Measurements from ENCODE around the gene KY. TPM values are rescaled to one million over a fixed set of nuclear protein-coding genes. Genes with fewer than 3 reads are reported as not detected.

The KY gene
- total and polyA plus RNA-seq, 2 experiments from 2014 or later = not detected

- TF ChIP-seq, protein P1, sequence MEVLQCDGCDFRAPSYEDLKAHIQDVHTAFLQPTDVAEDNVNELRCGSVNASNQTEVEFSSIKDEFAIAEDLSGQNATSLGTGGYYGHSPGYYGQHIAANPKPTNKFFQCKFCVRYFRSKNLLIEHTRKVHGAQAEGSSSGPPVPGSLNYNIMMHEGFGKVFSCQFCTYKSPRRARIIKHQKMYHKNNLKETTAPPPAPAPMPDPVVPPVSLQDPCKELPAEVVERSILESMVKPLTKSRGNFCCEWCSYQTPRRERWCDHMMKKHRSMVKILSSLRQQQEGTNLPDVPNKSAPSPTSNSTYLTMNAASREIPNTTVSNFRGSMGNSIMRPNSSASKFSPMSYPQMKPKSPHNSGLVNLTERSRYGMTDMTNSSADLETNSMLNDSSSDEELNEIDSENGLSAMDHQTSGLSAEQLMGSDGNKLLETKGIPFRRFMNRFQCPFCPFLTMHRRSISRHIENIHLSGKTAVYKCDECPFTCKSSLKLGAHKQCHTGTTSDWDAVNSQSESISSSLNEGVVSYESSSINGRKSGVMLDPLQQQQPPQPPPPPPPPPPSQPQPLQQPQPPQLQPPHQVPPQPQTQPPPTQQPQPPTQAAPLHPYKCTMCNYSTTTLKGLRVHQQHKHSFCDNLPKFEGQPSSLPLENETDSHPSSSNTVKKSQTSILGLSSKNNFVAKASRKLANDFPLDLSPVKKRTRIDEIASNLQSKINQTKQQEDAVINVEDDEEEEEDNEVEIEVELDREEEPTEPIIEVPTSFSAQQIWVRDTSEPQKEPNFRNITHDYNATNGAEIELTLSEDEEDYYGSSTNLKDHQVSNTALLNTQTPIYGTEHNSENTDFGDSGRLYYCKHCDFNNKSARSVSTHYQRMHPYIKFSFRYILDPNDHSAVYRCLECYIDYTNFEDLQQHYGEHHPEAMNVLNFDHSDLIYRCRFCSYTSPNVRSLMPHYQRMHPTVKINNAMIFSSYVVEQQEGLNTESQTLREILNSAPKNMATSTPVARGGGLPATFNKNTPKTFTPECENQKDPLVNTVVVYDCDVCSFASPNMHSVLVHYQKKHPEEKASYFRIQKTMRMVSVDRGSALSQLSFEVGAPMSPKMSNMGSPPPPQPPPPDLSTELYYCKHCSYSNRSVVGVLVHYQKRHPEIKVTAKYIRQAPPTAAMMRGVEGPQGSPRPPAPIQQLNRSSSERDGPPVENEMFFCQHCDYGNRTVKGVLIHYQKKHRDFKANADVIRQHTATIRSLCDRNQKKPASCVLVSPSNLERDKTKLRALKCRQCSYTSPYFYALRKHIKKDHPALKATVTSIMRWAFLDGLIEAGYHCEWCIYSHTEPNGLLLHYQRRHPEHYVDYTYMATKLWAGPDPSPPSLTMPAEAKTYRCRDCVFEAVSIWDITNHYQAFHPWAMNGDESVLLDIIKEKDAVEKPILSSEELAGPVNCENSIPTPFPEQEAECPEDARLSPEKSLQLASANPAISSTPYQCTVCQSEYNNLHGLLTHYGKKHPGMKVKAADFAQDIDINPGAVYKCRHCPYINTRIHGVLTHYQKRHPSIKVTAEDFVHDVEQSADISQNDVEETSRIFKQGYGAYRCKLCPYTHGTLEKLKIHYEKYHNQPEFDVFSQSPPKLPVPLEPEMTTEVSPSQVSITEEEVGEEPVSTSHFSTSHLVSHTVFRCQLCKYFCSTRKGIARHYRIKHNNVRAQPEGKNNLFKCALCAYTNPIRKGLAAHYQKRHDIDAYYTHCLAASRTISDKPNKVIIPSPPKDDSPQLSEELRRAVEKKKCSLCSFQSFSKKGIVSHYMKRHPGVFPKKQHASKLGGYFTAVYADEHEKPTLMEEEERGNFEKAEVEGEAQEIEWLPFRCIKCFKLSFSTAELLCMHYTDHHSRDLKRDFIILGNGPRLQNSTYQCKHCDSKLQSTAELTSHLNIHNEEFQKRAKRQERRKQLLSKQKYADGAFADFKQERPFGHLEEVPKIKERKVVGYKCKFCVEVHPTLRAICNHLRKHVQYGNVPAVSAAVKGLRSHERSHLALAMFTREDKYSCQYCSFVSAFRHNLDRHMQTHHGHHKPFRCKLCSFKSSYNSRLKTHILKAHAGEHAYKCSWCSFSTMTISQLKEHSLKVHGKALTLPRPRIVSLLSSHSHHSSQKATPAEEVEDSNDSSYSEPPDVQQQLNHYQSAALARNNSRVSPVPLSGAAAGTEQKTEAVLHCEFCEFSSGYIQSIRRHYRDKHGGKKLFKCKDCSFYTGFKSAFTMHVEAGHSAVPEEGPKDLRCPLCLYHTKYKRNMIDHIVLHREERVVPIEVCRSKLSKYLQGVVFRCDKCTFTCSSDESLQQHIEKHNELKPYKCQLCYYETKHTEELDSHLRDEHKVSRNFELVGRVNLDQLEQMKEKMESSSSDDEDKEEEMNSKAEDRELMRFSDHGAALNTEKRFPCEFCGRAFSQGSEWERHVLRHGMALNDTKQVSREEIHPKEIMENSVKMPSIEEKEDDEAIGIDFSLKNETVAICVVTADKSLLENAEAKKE (CRISPR knock-in tag; IDR thresholded peaks at IDR 0.05) = no peak
- TF ChIP-seq, protein P2, sequence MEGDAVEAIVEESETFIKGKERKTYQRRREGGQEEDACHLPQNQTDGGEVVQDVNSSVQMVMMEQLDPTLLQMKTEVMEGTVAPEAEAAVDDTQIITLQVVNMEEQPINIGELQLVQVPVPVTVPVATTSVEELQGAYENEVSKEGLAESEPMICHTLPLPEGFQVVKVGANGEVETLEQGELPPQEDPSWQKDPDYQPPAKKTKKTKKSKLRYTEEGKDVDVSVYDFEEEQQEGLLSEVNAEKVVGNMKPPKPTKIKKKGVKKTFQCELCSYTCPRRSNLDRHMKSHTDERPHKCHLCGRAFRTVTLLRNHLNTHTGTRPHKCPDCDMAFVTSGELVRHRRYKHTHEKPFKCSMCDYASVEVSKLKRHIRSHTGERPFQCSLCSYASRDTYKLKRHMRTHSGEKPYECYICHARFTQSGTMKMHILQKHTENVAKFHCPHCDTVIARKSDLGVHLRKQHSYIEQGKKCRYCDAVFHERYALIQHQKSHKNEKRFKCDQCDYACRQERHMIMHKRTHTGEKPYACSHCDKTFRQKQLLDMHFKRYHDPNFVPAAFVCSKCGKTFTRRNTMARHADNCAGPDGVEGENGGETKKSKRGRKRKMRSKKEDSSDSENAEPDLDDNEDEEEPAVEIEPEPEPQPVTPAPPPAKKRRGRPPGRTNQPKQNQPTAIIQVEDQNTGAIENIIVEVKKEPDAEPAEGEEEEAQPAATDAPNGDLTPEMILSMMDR (conservative IDR thresholded peaks at IDR 0.05; ENCODE audit: low read depth in 2 of 2) = no peak
- TF ChIP-seq POLR2AphosphoS5 (IDR thresholded peaks at IDR 0.05; ENCODE audit: low read depth) (no peak), ZNF114 (CRISPR knock-in tag; IDR thresholded peaks at IDR 0.05) (no peak), NANOG (IDR thresholded peaks at IDR 0.05; ENCODE audit: borderline replicate concordance) (no peak), ZNF331 (CRISPR knock-in tag; IDR thresholded peaks at IDR 0.05; ENCODE audit: low read depth) (no peak), EZH2phosphoT487 (IDR thresholded peaks at IDR 0.05; ENCODE audit: unreplicated experiment) (no peak), ETS1 (IDR thresholded peaks at IDR 0.05) (no peak)
These were observed 44.5 kb downstream of the KY start (continued) for GRCh38 chr3:134606033-134607025.

All from GM23338 (cell line).